IMR-90 (cell line): ENCODE data around the gene ZBTB44. TPM values are rescaled to one million over a fixed set of nuclear protein-coding genes. Genes with fewer than 3 reads are reported as not detected.

ENCODE experiments used
- ATAC-seq: fragments of 200-7000 bp; cut with Tn5 transposase; 2 replicates; pipeline ENCODE4 v1.9.1; 2020; ENCODE audit warnings: low read depth, mild to moderate bottlenecking, moderate library complexity
- BruUV-seq: library from RNA; stranded (reverse); fragments of 400-500 nt; replicated peaks from 2 replicates; lab custom pipeline; 2021; lab: Mats Ljungman, UMichigan
- CTCF ChIA-PET: fragments of 300-600 bp; formaldehyde crosslinking; extraction: SDS; loops from one replicate; lab custom pipeline; 2021; ENCODE audit warnings: antibody characterized with exemption; lab: Yijun Ruan, JAX
- POLR2A ChIA-PET: fragments of 300-600 bp; sonication (Branson Sonifier 250); formaldehyde crosslinking; loops from one replicate; lab custom pipeline; 2022; ENCODE audit warnings: antibody characterized with exemption; ENCODE audit not compliant: unreplicated experiment; lab: Charles Lee
- DNase-seq: peaks from one replicate; pipeline ENCODE4 v3.0.0; 2013
- H2AFZ ChIP-seq: replicated peaks from 2 replicates; pipeline ENCODE3; 2013; ENCODE audit warnings: low read length, mild to moderate bottlenecking; ENCODE audit not compliant: poor library complexity
- H2AK5ac ChIP-seq: 2 replicates; pipeline ENCODE4 v1.6.1; 2013; ENCODE audit warnings: low read depth, low read length, inconsistent platforms
- H2AK9ac ChIP-seq: replicated peaks from 2 replicates; pipeline ENCODE3; 2013; ENCODE audit warnings: mild to moderate bottlenecking, low read depth, low read length, moderate library complexity; ENCODE audit not compliant: poor library complexity
- H2BK120ac ChIP-seq: 2 replicates; pipeline ENCODE4 v1.6.1; 2013; ENCODE audit warnings: low read depth, low read length, inconsistent platforms
- H2BK15ac ChIP-seq: 3 replicates; pipeline ENCODE4 v1.6.1; 2013; ENCODE audit warnings: low read depth, low read length, inconsistent platforms
- H2BK20ac ChIP-seq: 2 replicates; pipeline ENCODE4 v1.6.1; 2013; ENCODE audit warnings: low read depth, mild to moderate bottlenecking, inconsistent platforms, low read length, moderate library complexity
- H2BK5ac ChIP-seq: 2 replicates; pipeline ENCODE4 v1.6.1; 2013; ENCODE audit warnings: mild to moderate bottlenecking, low read depth, low read length, inconsistent platforms; ENCODE audit not compliant: poor library complexity, severe bottlenecking
- H3K14ac ChIP-seq: replicated peaks from 2 replicates; pipeline ENCODE4 v1.6.1; 2013; ENCODE audit warnings: low read depth, low read length, inconsistent platforms
- H3K18ac ChIP-seq: 2 replicates; pipeline ENCODE4 v1.6.1; 2013; ENCODE audit warnings: low read depth, low read length, control low read depth
- H3K23ac ChIP-seq: 2 replicates; pipeline ENCODE4 v1.6.1; 2013; ENCODE audit warnings: low read depth, low read length, inconsistent platforms
- H3K27ac ChIP-seq: 2 replicates; pipeline ENCODE4 v1.5.1; 2013; ENCODE audit warnings: mild to moderate bottlenecking, control low read depth, low read length; ENCODE audit not compliant: insufficient read depth
- H3K27me3 ChIP-seq: 2 replicates; pipeline ENCODE4 v1.6.1; 2013; ENCODE audit warnings: low read length; ENCODE audit not compliant: control insufficient read depth, insufficient read depth
- H3K36me3 ChIP-seq: 2 replicates; pipeline ENCODE4 v1.6.1; 2013; ENCODE audit warnings: low read length, mixed read lengths; ENCODE audit not compliant: control insufficient read depth, insufficient read depth
- H3K4ac ChIP-seq: 2 replicates; pipeline ENCODE4 v1.6.1; 2013; ENCODE audit warnings: low read depth, low read length, inconsistent platforms
- H3K4me1 ChIP-seq: 2 replicates; pipeline ENCODE4 v1.6.1; 2013; ENCODE audit warnings: low read length, mixed read lengths; ENCODE audit not compliant: control insufficient read depth, insufficient read depth
- H3K4me2 ChIP-seq: 2 replicates; pipeline ENCODE4 v1.6.1; 2013; ENCODE audit warnings: low read depth, mild to moderate bottlenecking, control low read depth, low read length, moderate library complexity
- H3K4me3 ChIP-seq: 2 replicates; pipeline ENCODE4 v1.5.1; 2013; ENCODE audit warnings: low read depth, mild to moderate bottlenecking, control low read depth, low read length, moderate library complexity; ENCODE audit not compliant: insufficient read depth
- H3K56ac ChIP-seq: 2 replicates; pipeline ENCODE4 v1.6.1; 2013; ENCODE audit warnings: low read length, inconsistent platforms; ENCODE audit not compliant: insufficient read depth; ENCODE audit errors: extremely low read depth
- H3K79me1 ChIP-seq, 2 experiments: 2 replicates each; pipeline ENCODE4 v1.6.1; 2013; ENCODE audit warnings: low read length in 2 of 2, inconsistent platforms in 1 of 2, low read depth in 1 of 2
- H3K9ac ChIP-seq: 2 replicates; pipeline ENCODE4 v1.6.1; 2013; ENCODE audit warnings: low read depth, low read length, control low read depth
- H3K9me1 ChIP-seq: 2 replicates; pipeline ENCODE4 v1.6.1; 2013; ENCODE audit warnings: low read length, inconsistent platforms; ENCODE audit not compliant: insufficient read depth
- H3K9me3 ChIP-seq: 2 replicates; pipeline ENCODE4 v1.6.1; 2013; ENCODE audit warnings: low read length; ENCODE audit not compliant: control insufficient read depth, insufficient read depth
- H4K20me1 ChIP-seq: 2 replicates; pipeline ENCODE4 v1.6.1; 2013; ENCODE audit warnings: low read length, inconsistent platforms; ENCODE audit not compliant: insufficient read depth
- H4K5ac ChIP-seq: 2 replicates; pipeline ENCODE4 v1.6.1; 2013; ENCODE audit warnings: mild to moderate bottlenecking, low read depth, low read length, control low read depth
- H4K8ac ChIP-seq, 2 experiments: 2 replicates each; pipeline ENCODE4 v1.6.1; 2013; ENCODE audit warnings: low read depth in 2 of 2, low read length in 2 of 2, control low read depth in 1 of 2, inconsistent platforms in 1 of 2
- H4K91ac ChIP-seq: 2 replicates; pipeline ENCODE4 v1.6.1; 2013; ENCODE audit warnings: low read depth, low read length, inconsistent platforms; ENCODE audit not compliant: insufficient read depth
- BHLHE40 ChIP-seq: fragments of 150-350 bp; IDR thresholded peaks from 2 replicates; pipeline ENCODE4 v1.6.1; 2016; ENCODE audit warnings: mild to moderate bottlenecking, low read depth, low read length
- CHD1 ChIP-seq: IDR thresholded peaks from 2 replicates; pipeline ENCODE4 v1.6.1; 2012; ENCODE audit warnings: low read depth, low read length, improper control_type of control experiment
- CTCF ChIP-seq: conservative IDR thresholded peaks from 2 replicates; pipeline ENCODE4 v1.5.1; 2012; ENCODE audit warnings: mild to moderate bottlenecking, low read depth, low read length, improper control_type of control experiment
- FOS ChIP-seq: fragments of 150-350 bp; IDR thresholded peaks from 2 replicates; pipeline ENCODE4 v1.6.1; 2016; ENCODE audit warnings: low read depth, low read length
- MAZ ChIP-seq: IDR thresholded peaks from 2 replicates; pipeline ENCODE4 v1.6.1; 2012; ENCODE audit warnings: low read depth, mild to moderate bottlenecking, low read length, improper control_type of control experiment, moderate library complexity, borderline replicate concordance
- RAD21 ChIP-seq: IDR thresholded peaks from 2 replicates; pipeline ENCODE4 v1.6.1; 2012; ENCODE audit warnings: low read length, improper control_type of control experiment
- RCOR1 ChIP-seq: IDR thresholded peaks from 2 replicates; pipeline ENCODE4 v1.6.1; 2012; ENCODE audit warnings: mild to moderate bottlenecking, low read length, improper control_type of control experiment; ENCODE audit not compliant: insufficient replicate concordance
- RFX5 ChIP-seq: IDR thresholded peaks from 2 replicates; pipeline ENCODE4 v1.8.0; 2012; ENCODE audit warnings: low read depth, mild to moderate bottlenecking, low read length, moderate library complexity
- SMC3 ChIP-seq: fragments of 150-350 bp; IDR thresholded peaks from 2 replicates; pipeline ENCODE4 v1.6.1; 2016; ENCODE audit warnings: low read depth, mild to moderate bottlenecking, antibody characterized with exemption, low read length, moderate library complexity
- USF2 ChIP-seq: fragments of 150-350 bp; IDR thresholded peaks from 2 replicates; pipeline ENCODE4 v1.6.1; 2017; ENCODE audit warnings: mild to moderate bottlenecking, antibody characterized with exemption, low read length, low read depth
- WGBS, 2 experiments: methylation state at CpG; one replicate each; pipeline versions ENCODE4 v1.1.5 to v1.1.7; 2013; ENCODE audit warnings: missing lambda C conversion rate in 2 of 2; ENCODE audit not compliant: insufficient read length in 1 of 2; ENCODE audit errors: extremely low coverage in 2 of 2; 5-methylcytosine and 5-hydroxymethylcytosine counted together
- dilution Hi-C: fragments of 300-500 bp; cut with HindIII; formaldehyde crosslinking; loops from one replicate; pipeline ENCODE4 v1.14.3; 2018; ENCODE audit warnings: low sequenced_read_pairs; ENCODE audit not compliant: unreplicated experiment
- in situ Hi-C: fragments of 300-500 bp; cut with MboI; formaldehyde crosslinking; loops from 3 replicates; pipeline ENCODE4 v1.14.3; 2019; ENCODE audit warnings: low sequenced_read_pairs, inconsistent platforms, mixed read lengths
- intact Hi-C: fragments of 100-400 bp; cut with micrococcal nuclease; formaldehyde crosslinking; loops from 2 replicates; pipeline ENCODE4 v1.10.0; 2022
- polyA plus RNA-seq, 3 experiments: library from polyadenylated mRNA; depleted of rRNA; stranded (reverse); fragments of >200 nt; gene quantifications; 2 replicates each; pipeline ENCODE4 v1.2.3, GENCODE V29; 2012; ENCODE audit warnings: low replicate concordance in 1 of 3
- total RNA-seq: library from RNA; depleted of rRNA; stranded (reverse); fragments of >200 nt; gene quantifications from 2 replicates; pipeline ENCODE4 v1.2.3, GENCODE V29; 2012

Gene ZBTB44
- total and polyA plus RNA-seq, 2 of the 4 experiments (the other 2 are of a cell fraction): 6.9 to 23.3 TPM

GRCh38 chr11:130203766-130204702 lies 110.7 kb downstream of the ZBTB44 start:
- in situ Hi-C loops: loop anchor here (10.0 to 25.0 kb wide), 2 partner anchors 183 to 691 kb away; no protein-coding TSS in a partner anchor
- H3K56ac ChIP-seq: no peak overlapping the region

More at GRCh38 chr11:130203766-130204702, 110.7 kb downstream of the ZBTB44 start:
- no peak overlapping the region for H3K4me2 ChIP-seq
- no peak overlapping the region for H2BK20ac ChIP-seq
- ChIA-PET POLR2A (no interaction called here), CTCF (no interaction called here)
- H2BK120ac ChIP-seq: no peak overlapping the region
- WGBS, 2 experiments: 85% methylated on average over 6 of the region's 27 CpGs; no CpG with 5 or more reads in 1 of the 2 experiments
- no peak overlapping the region for H4K8ac ChIP-seq
- H3K18ac ChIP-seq: no peak overlapping the region
- H3K27ac ChIP-seq: no peak overlapping the region
- no peak overlapping the region for H3K4ac ChIP-seq
- no peak overlapping the region for H2BK15ac ChIP-seq
- H4K5ac ChIP-seq: no peak overlapping the region
- intact Hi-C loops (no loop called here), dilution Hi-C loops (no loop called here)
- BruUV-seq: no TSS peak
- H2AK9ac ChIP-seq: no peak overlapping the region
- no peaks in the 10 kb centered on the region for H3K9me1 ChIP-seq
- H3K36me3 ChIP-seq: no peaks in the 10 kb centered on the region
- H2AFZ ChIP-seq: peak overlapping the region; percentile 51
- H3K79me1 ChIP-seq: no peaks in the 10 kb centered on the region
- H3K14ac ChIP-seq: no peak overlapping the region
- DNase-seq: no peak
- ATAC-seq: no peak
- no peak overlapping the region for H2AK5ac ChIP-seq
- H4K20me1 ChIP-seq: no peaks in the 10 kb centered on the region
- no peak overlapping the region for H3K23ac ChIP-seq
- peaks cover 46% of the 10 kb centered on the region for H3K27me3 ChIP-seq
- no peaks in the 10 kb centered on the region for H3K4me1 ChIP-seq
- no peak overlapping the region for H4K91ac ChIP-seq
- TF ChIP-seq RAD21 (no peak), RCOR1 (no peak), MAZ (no peak), CHD1 (no peak), FOS (no peak), RFX5 (no peak), USF2 (no peak), BHLHE40 (no peak), CTCF (no peak), SMC3 (no peak)
- no peak overlapping the region for H3K4me3 ChIP-seq
- H2BK5ac ChIP-seq: no peak overlapping the region
- H3K9me3 ChIP-seq: peaks cover 5% of the 10 kb centered on the region; the same call in 1 of the 2 replicates
- no peak overlapping the region for H3K9ac ChIP-seq
